PC-3 (cell line): ENCODE measurements around the gene MTCL1. TPM values are rescaled to one million over a fixed set of nuclear protein-coding genes. Genes with fewer than 3 reads are reported as not detected.

Source experiments
- ATAC-seq: fragments of 200-7000 bp; cut with Tn5 transposase; 2 replicates; pipeline ENCODE4 v1.9.1; 2020; ENCODE audit warnings: mild to moderate bottlenecking, moderate library complexity
- BruUV-seq: library from RNA; stranded (reverse); fragments of 400-500 nt; replicated peaks from 2 replicates; lab custom pipeline; 2021; lab: Mats Ljungman, UMichigan
- CTCF ChIA-PET: fragments of 300-600 bp; sonication (Branson Sonifier 250); formaldehyde crosslinking; loops from one replicate; lab custom pipeline; 2022; ENCODE audit warnings: antibody characterized with exemption; lab: Charles Lee
- POLR2A ChIA-PET: fragments of 300-600 bp; sonication (Branson Sonifier 250); formaldehyde crosslinking; loops from one replicate; lab custom pipeline; 2022; ENCODE audit warnings: antibody characterized with exemption; ENCODE audit not compliant: unreplicated experiment; lab: Charles Lee
- DNase-seq: peaks from one replicate; pipeline ENCODE4 v3.0.0-alpha.2; 2015
- H2AFZ ChIP-seq: fragments of 300-600 bp; sonication (generic); 2 replicates; pipeline ENCODE4 v1.6.0; 2016; ENCODE audit warnings: antibody characterized with exemption, low read length
- H3F3A ChIP-seq: fragments of 300-600 bp; sonication (generic); one replicate; pipeline ENCODE4 v1.6.0; 2017; ENCODE audit warnings: antibody characterized with exemption, low read length, control low read depth, mild to moderate bottlenecking; ENCODE audit not compliant: unreplicated experiment
- H3K27ac ChIP-seq: fragments of 300-600 bp; sonication (generic); 2 replicates; pipeline ENCODE4 v1.5.1; 2016; ENCODE audit warnings: mild to moderate bottlenecking, low read length
- H3K27me3 ChIP-seq: fragments of 300-600 bp; sonication (generic); 2 replicates; pipeline ENCODE4 v1.6.1; 2016; ENCODE audit warnings: low read length, mixed read lengths
- H3K36me3 ChIP-seq: fragments of 300-600 bp; sonication (generic); 2 replicates; pipeline ENCODE4 v1.6.1; 2016; ENCODE audit warnings: low read depth, mixed run types, low read length, mixed read lengths
- H3K4me1 ChIP-seq: fragments of 300-600 bp; sonication (generic); 2 replicates; pipeline ENCODE4 v1.5.1; 2016; ENCODE audit warnings: low read length; ENCODE audit not compliant: insufficient read depth
- H3K4me2 ChIP-seq: fragments of 300-600 bp; sonication (generic); 2 replicates; pipeline ENCODE4 v1.6.0; 2016; ENCODE audit warnings: low read length
- H3K4me3 ChIP-seq: fragments of 300-600 bp; sonication (generic); 2 replicates; pipeline ENCODE4 v1.5.1; 2016; ENCODE audit warnings: mild to moderate bottlenecking, low read length, mixed read lengths
- H3K79me2 ChIP-seq: fragments of 300-600 bp; sonication (generic); 2 replicates; pipeline ENCODE4 v1.6.1; 2017; ENCODE audit warnings: low read length, mixed read lengths
- H3K9ac ChIP-seq: fragments of 300-600 bp; sonication (generic); 2 replicates; pipeline ENCODE4 v1.6.0; 2016; ENCODE audit warnings: mild to moderate bottlenecking, low read length
- H3K9me2 ChIP-seq: fragments of 300-600 bp; sonication (generic); replicated peaks from 2 replicates; pipeline ENCODE4 v1.6.1; 2016; ENCODE audit warnings: mixed run types, low read length, mixed read lengths
- H3K9me3 ChIP-seq: fragments of 300-600 bp; sonication (generic); 2 replicates; pipeline ENCODE4 v1.6.1; 2016; ENCODE audit warnings: low read length, mixed read lengths
- H4K20me1 ChIP-seq: fragments of 300-600 bp; sonication (generic); 2 replicates; pipeline ENCODE4 v1.6.1; 2016; ENCODE audit warnings: low read length, mixed read lengths
- CTCF ChIP-seq: fragments of 300-600 bp; sonication (generic); conservative IDR thresholded peaks from 2 replicates; pipeline ENCODE4 v1.5.1; 2017; ENCODE audit warnings: antibody characterized with exemption, low read depth, mild to moderate bottlenecking, low read length
- EZH2 ChIP-seq: fragments of 300-600 bp; sonication (generic); IDR thresholded peaks from one replicate; pipeline ENCODE4 v1.6.1; 2017; ENCODE audit warnings: antibody characterized with exemption, mild to moderate bottlenecking, low read length; ENCODE audit not compliant: unreplicated experiment
- EZH2phosphoT487 ChIP-seq: fragments of 300-600 bp; sonication (generic); IDR thresholded peaks from 2 replicates; pipeline ENCODE4 v1.6.1; 2018; ENCODE audit warnings: mild to moderate bottlenecking, antibody characterized with exemption, low read length, borderline replicate concordance
- intact Hi-C: fragments of 100-400 bp; cut with micrococcal nuclease; formaldehyde crosslinking; loops from 2 replicates; pipeline ENCODE4 v1.9.0; 2023
- total RNA-seq: library from RNA; depleted of rRNA; stranded (reverse); fragments of >200 nt; gene quantifications from 2 replicates; pipeline ENCODE4 v1.2.3, GENCODE V29; 2014

Gene MTCL1
- total RNA-seq, 1 experiment from 2014 or later: 33.1 TPM

GRCh38 chr18:8745355-8746014 lies 40.1 kb downstream of the MTCL1 start:
- H4K20me1 ChIP-seq: no peaks in the 10 kb centered on the region
- H3K79me2 ChIP-seq: peaks cover 23% of the 10 kb centered on the region; the same call in 1 of the 2 replicates
- no peaks in the 10 kb centered on the region for H3K9me2 ChIP-seq
- peaks cover 10% of the 10 kb centered on the region; the same call in 1 of the 2 replicates for H3K4me1 ChIP-seq
- DNase-seq (no peak), ATAC-seq (no peak)
- H3K4me2 ChIP-seq: no peak overlapping the region
- H3K27me3 ChIP-seq: no peaks in the 10 kb centered on the region
- CTCF ChIA-PET: no interaction called here
- H3K4me3 ChIP-seq: no peak overlapping the region
- no peak overlapping the region for H2AFZ ChIP-seq
- no peak overlapping the region for H3K27ac ChIP-seq
- no peaks in the 10 kb centered on the region for H3K9me3 ChIP-seq
- intact Hi-C loops: no loop called here
- TF ChIP-seq CTCF: no peak
- no peak for TF ChIP-seq EZH2
- TF ChIP-seq EZH2phosphoT487: no peak
- POLR2A ChIA-PET: no interaction called here
- no peaks in the 10 kb centered on the region for H3F3A ChIP-seq
- H3K9ac ChIP-seq: no peak overlapping the region
- no peaks in the 10 kb centered on the region; the same call in 1 of the 2 replicates for H3K36me3 ChIP-seq
- no TSS peak for BruUV-seq

- Histone ChIP-seq H3K27me3 (no peaks in the 10 kb centered on the region), H3K27ac (no peak overlapping the region), H3K4me3 (no peak overlapping the region), H3K36me3 (no peaks in the 10 kb centered on the region; the same call in 1 of the 2 replicates), H3K9ac (no peak overlapping the region), H3K4me1 (peaks cover 10% of the 10 kb centered on the region; the same call in 1 of the 2 replicates), H4K20me1 (no peaks in the 10 kb centered on the region), H3F3A (no peaks in the 10 kb centered on the region), H3K4me2 (no peak overlapping the region), H3K79me2 (peaks cover 35% of the 10 kb centered on the region; the same call in 1 of the 2 replicates), H2AFZ (no peak overlapping the region), H3K9me2 (no peaks in the 10 kb centered on the region), H3K9me3 (no peaks in the 10 kb centered on the region)
- intact Hi-C loops: no loop called here
- TF ChIP-seq CTCF (no peak), EZH2 (no peak), EZH2phosphoT487 (no peak)
- ATAC-seq (no peak), DNase-seq (peak; percentile 7)
- no TSS peak for BruUV-seq
- ChIA-PET CTCF (no interaction called here), POLR2A (no interaction called here)
Measured at GRCh38 chr18:8747440-8747937, 42.1 kb downstream of the MTCL1 start.

- ChIA-PET POLR2A (no interaction called here), CTCF (no interaction called here)
- H3K9ac ChIP-seq: no peak overlapping the region
- intact Hi-C loops: no loop called here
- H3K9me2 ChIP-seq: no peaks in the 10 kb centered on the region
- no peak overlapping the region for H3K4me2 ChIP-seq
- H4K20me1 ChIP-seq: no peaks in the 10 kb centered on the region
- H3F3A ChIP-seq: no peaks in the 10 kb centered on the region
- no peak overlapping the region for H3K27ac ChIP-seq
- H3K36me3 ChIP-seq: peaks cover 4% of the 10 kb centered on the region; the same call in 1 of the 2 replicates
- no TSS peak for BruUV-seq
- DNase-seq (no peak), ATAC-seq (no peak)
- H3K9me3 ChIP-seq: no peaks in the 10 kb centered on the region
- no peak for TF ChIP-seq CTCF
- no peak for TF ChIP-seq EZH2
- TF ChIP-seq EZH2phosphoT487: no peak
- no peaks in the 10 kb centered on the region for H3K27me3 ChIP-seq
- no peak overlapping the region for H3K4me3 ChIP-seq
- peaks cover 37% of the 10 kb centered on the region; the same call in 1 of the 2 replicates for H3K79me2 ChIP-seq
- H2AFZ ChIP-seq: no peak overlapping the region
- H3K4me1 ChIP-seq: peaks cover 10% of the 10 kb centered on the region; the same call in 1 of the 2 replicates
Measured at GRCh38 chr18:8749492-8749891, 44.1 kb downstream of the MTCL1 start.
